Adrenal gland (tissue), 12 donors: ENCODE measurements around the gene DROSHA. TPM values are rescaled to one million over a fixed set of nuclear protein-coding genes. Genes with fewer than 3 reads are reported as not detected.

Source experiments
- DNase-seq, 7 donors: peaks; one replicate each; pipeline ENCODE4 v3.0.0-alpha.2; 2019 to 2020
- H3K27ac ChIP-seq, 5 donors: fragments of 200-600 bp; sonication (generic) in 4 of 5; 1 replicate in 3 of 5; 2 replicates in 2 of 5; pipeline versions ENCODE4 v1.5.1 to v1.8.0; 2016 to 2020; ENCODE audit warnings: mild to moderate bottlenecking in 1 of 5
- H3K27me3 ChIP-seq: fragments of 200-600 bp; 2 replicates; pipeline ENCODE4 v1.8.0; 2021
- H3K36me3 ChIP-seq, 2 donors: fragments of 200-600 bp; replicated peaks in 1 of 2; 1 replicate in 1 of 2; 2 replicates in 1 of 2; pipeline versions ENCODE4 v1.5.1 to v1.8.0; 2018 to 2022
- H3K4me1 ChIP-seq, 2 donors: fragments of 200-600 bp; replicated peaks in 1 of 2; 1 replicate in 1 of 2; 2 replicates in 1 of 2; pipeline versions ENCODE4 v1.5.1 to v1.8.0; 2018 to 2021
- H3K4me3 ChIP-seq, 4 donors: fragments of 200-600 bp; sonication (generic) in 3 of 4; one replicate each; pipeline ENCODE4 v1.5.1; 2016 to 2018
- H3K9me3 ChIP-seq, 3 donors: fragments of 200-600 bp; sonication (generic) in 1 of 3; replicated peaks in 1 of 3; 1 replicate in 2 of 3; 2 replicates in 1 of 3; pipeline versions ENCODE4 v1.5.1 to v1.8.0; 2016 to 2021
- CTCF ChIP-seq, 6 experiments: fragments of 450-650 bp in 4 of 6; fragments of 200-600 bp in 2 of 6; sonication (generic) in 1 of 6; IDR thresholded peaks; 1 replicate in 5 of 6; 2 replicates in 1 of 6; pipeline versions ENCODE4 v1.5.1 to v1.8.0; 2016 to 2021; ENCODE audit warnings: antibody characterized with exemption in 6 of 6, mild to moderate bottlenecking in 2 of 6, moderate library complexity in 1 of 6
- POLR2A ChIP-seq, 2 donors: fragments of 450-650 bp; IDR thresholded peaks; one replicate each; pipeline ENCODE4 v1.6.1; 2017; ENCODE audit warnings: antibody characterized with exemption in 2 of 2, mild to moderate bottlenecking in 2 of 2, moderate library complexity in 1 of 2
- WGBS, 4 donors: extraction: QIAGEN DNeasy Blood & Tissue Kit in 2 of 4; methylation state at CpG; one replicate each; pipeline versions ENCODE4 v1.1.5 to v1.1.7; 2013 to 2017; 5-methylcytosine and 5-hydroxymethylcytosine counted together
- intact Hi-C, 2 donors: fragments of 100-400 bp; cut with DNase I; formaldehyde crosslinking; loops; one replicate each; pipeline versions ENCODE4 v1.14.1 to v1.15.0; 2022 to 2023
- polyA plus RNA-seq, 3 donors: library from polyadenylated mRNA; stranded (reverse); fragments of 200-250 nt in 2 of 3; fragments of 350-450 nt in 1 of 3; fragmentation: Illumina TruSeq in 1 of 3; extraction: RNeasy Lipid Tissue Mini Kit (QIAGEN cat#74804) in 1 of 3; gene quantifications; one replicate each; pipeline ENCODE4 v1.2.3, GENCODE V29; 2013 to 2014
- total RNA-seq, 9 donors: library from RNA; depleted of rRNA in 4 of 9; stranded (reverse); fragments of >200 nt in 4 of 9; fragments of 120-200 nt in 1 of 9; fragmentation: NEBNext Ultra II Directional in 1 of 9; extraction: Animal tissue kit (Norgen Biotek cat#: 25700) in 1 of 9; gene quantifications; one replicate each; pipeline versions ENCODE4 v1.1.0 to v1.2.4, GENCODE V29; 2013 to 2023
- donor health status: healthy with polysubstance abuse.
- donor health status: Bipolar disorder and iron deficiency.
- donor health status: DM: yes; HTN: yes; CAD: no.
- donor health status: DM: no; HTN: no; CAD: no.
- donor health status: DM: no; HTN: no; CAD: no.
- donor health status: DM: yes; HTN: yes; CAD: no.

The DROSHA gene
- total and polyA plus RNA-seq, 12 donors, result 22.6 to 93.0 (median 44.2) TPM

DNA sequence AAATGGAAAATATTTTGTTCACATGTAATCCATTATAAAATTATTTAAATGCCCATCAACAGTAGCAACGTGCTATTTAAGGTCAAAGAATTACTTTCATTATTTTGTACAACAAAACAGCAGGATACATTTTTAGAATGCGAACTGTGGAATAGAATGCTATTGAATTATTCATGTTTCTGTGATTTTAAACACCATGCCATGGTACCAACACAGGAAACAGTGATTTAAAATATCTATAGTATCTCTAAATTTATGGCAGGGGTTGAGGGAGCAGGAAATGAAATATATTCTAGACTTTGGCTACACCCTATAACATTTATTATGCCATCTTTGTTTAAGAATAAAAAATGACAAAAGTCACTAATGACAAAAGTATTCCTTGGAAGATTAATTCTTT lies 62.4 kb downstream of the DROSHA start:
- Histone ChIP-seq H3K27me3 (no peaks in the 10 kb centered on the region), H3K27ac (no peak overlapping the region), H3K4me3 (no peak overlapping the region), H3K36me3 (peaks cover 0 to 6% of the 10 kb centered on the region in 2 donors), H3K4me1 (no peaks in the 10 kb centered on the region), H3K9me3 (no peaks in the 10 kb centered on the region)
- DNase-seq, result no peak
- TF ChIP-seq POLR2A (IDR thresholded peaks at IDR 0.05) (no peak), CTCF (IDR thresholded peaks at IDR 0.05) (no peak)
- intact Hi-C loops, result no loop called here
- 92 to 97% (median 96%) methylated on average over 2 of the region's 2 CpGs for WGBS, 4 donors

DNA sequence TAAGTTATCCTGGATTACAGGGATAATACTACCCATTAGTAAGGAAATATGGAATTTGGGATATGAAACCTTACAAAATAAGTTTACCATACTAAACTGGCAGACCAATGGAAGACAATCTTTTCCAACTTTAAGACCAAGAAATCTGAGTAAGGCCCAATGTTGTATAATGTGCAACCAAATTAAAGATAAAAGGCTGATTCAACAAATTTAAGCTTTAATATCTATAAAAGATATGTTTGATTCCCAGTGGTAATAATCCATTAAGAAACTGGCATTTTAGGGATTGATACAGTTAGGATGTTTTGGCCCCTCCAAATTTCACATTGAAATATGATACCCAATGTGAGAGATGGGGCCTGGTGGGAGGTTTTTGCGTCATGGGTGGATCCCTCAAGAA lies 66.6 kb downstream of the DROSHA start:
- Histone ChIP-seq H3K9me3 (no peaks in the 10 kb centered on the region), H3K4me1 (no peaks in the 10 kb centered on the region), H3K36me3 (peaks cover 0 to 21% of the 10 kb centered on the region in 2 donors), H3K27ac (no peak overlapping the region), H3K27me3 (no peaks in the 10 kb centered on the region), H3K4me3 (no peak overlapping the region)
- WGBS, 4 donors, result 39 to 100% (median 95%) methylated on average over 1 of the region's 1 CpG
- intact Hi-C loops, result no loop called here
- no peak for DNase-seq
- no peak for TF ChIP-seq POLR2A (IDR thresholded peaks at IDR 0.05)
- TF ChIP-seq CTCF (IDR thresholded peaks at IDR 0.05), result no peak

DNA sequence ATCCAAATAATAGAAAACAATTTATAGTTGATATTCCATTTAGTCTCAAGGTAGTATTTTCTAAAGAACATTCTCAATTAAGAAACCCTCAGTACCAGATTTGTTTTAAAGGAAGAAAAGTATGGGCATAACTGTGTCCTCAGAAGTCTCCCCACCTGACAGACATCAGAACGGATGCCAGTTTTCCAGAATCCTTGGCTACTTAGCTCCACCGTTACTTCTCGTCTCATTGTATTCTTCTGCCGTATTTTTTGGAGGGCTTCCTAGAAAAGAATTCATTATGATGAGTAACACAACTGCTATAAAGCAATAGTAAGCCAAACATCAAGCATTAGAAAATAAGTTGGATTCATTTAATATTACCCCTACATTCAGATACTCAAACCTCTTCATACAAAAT lies 67.8 kb downstream of the DROSHA start:
- intact Hi-C loops, result no loop called here
- Histone ChIP-seq H3K9me3 (no peaks in the 10 kb centered on the region), H3K27me3 (no peaks in the 10 kb centered on the region), H3K36me3 (peaks cover 0 to 21% of the 10 kb centered on the region in 2 donors), H3K4me3 (no peak overlapping the region), H3K27ac (no peak overlapping the region), H3K4me1 (no peaks in the 10 kb centered on the region)
- no peak for DNase-seq
- 93 to 97% (median 95%) methylated on average over 4 of the region's 4 CpGs for WGBS, 4 donors
- TF ChIP-seq CTCF (IDR thresholded peaks at IDR 0.05), result no peak
- no peak for TF ChIP-seq POLR2A (IDR thresholded peaks at IDR 0.05)

- no peak for DNase-seq
- intact Hi-C loops, result no loop called here
- no peaks in the 10 kb centered on the region for H3K4me1 ChIP-seq
- H3K36me3 ChIP-seq, result peaks cover 0 to 21% of the 10 kb centered on the region in 2 donors
- TF ChIP-seq CTCF (IDR thresholded peaks at IDR 0.05), result no peak
- WGBS, 4 donors, result 95 to 99% (median 98%) methylated on average over 2 of the region's 2 CpGs
- no peak overlapping the region for H3K27ac ChIP-seq
- no peaks in the 10 kb centered on the region for H3K27me3 ChIP-seq
- H3K9me3 ChIP-seq, result no peaks in the 10 kb centered on the region
- H3K4me3 ChIP-seq, result no peak overlapping the region
Observed at GRCh38 chr5:31463351-31463750, 68.5 kb downstream of the DROSHA start.
